Liver (tissue), 9 donors: Measurements from ENCODE around the gene SRGAP1. TPM values are rescaled to one million over a fixed set of nuclear protein-coding genes. Genes with fewer than 3 reads are reported as not detected.

ENCODE experiments used
- DNase-seq: peaks from one replicate; pipeline ENCODE4 v3.0.0-alpha.2; 2017; ENCODE audit warnings: low spot score
- H3K27ac ChIP-seq, 2 donors: one replicate each; pipeline ENCODE4 v1.7.0; 2013; ENCODE audit warnings: inconsistent platforms in 2 of 2, low read length in 2 of 2, control low read depth in 1 of 2, low read depth in 1 of 2, mild to moderate bottlenecking in 1 of 2
- H3K27me3 ChIP-seq, 4 donors: one replicate each; pipeline versions ENCODE4 v1.6.1 to v1.7.0; 2013; ENCODE audit warnings: low read length in 3 of 4, inconsistent platforms in 1 of 4, mild to moderate bottlenecking in 1 of 4, moderate library complexity in 1 of 4; ENCODE audit not compliant: control insufficient read depth in 4 of 4, insufficient read depth in 4 of 4
- H3K36me3 ChIP-seq, 4 donors: one replicate each; pipeline versions ENCODE4 v1.6.1 to v1.7.0; 2013; ENCODE audit warnings: low read length in 3 of 4, mild to moderate bottlenecking in 3 of 4, low read depth in 1 of 4, moderate library complexity in 1 of 4; ENCODE audit not compliant: control insufficient read depth in 4 of 4, insufficient read depth in 3 of 4
- H3K4me1 ChIP-seq, 4 donors: one replicate each; pipeline versions ENCODE4 v1.6.1 to v1.7.0; 2013; ENCODE audit warnings: low read length in 3 of 4, mild to moderate bottlenecking in 3 of 4, moderate library complexity in 1 of 4; ENCODE audit not compliant: control insufficient read depth in 4 of 4, insufficient read depth in 4 of 4
- H3K4me3 ChIP-seq, 3 donors: one replicate each; pipeline versions ENCODE4 v1.6.1 to v1.7.0; 2013; ENCODE audit warnings: low read length in 3 of 3, control low read depth in 1 of 3, low read depth in 1 of 3, mild to moderate bottlenecking in 1 of 3
- H3K9ac ChIP-seq, 2 donors: one replicate each; pipeline ENCODE4 v1.7.0; 2013; ENCODE audit warnings: low read length in 2 of 2, mild to moderate bottlenecking in 2 of 2, moderate library complexity in 2 of 2, control low read depth in 1 of 2, low read depth in 1 of 2
- H3K9me3 ChIP-seq, 4 donors: one replicate each; pipeline versions ENCODE4 v1.6.1 to v1.7.0; 2013; ENCODE audit warnings: low read length in 3 of 4; ENCODE audit not compliant: control insufficient read depth in 4 of 4
- EGR1 ChIP-seq, 2 donors: IDR thresholded peaks; 2 replicates each; pipeline ENCODE4 v1.6.1; 2016 to 2018; ENCODE audit warnings: antibody characterized with exemption in 2 of 2, low read depth in 2 of 2
- FOXA1 ChIP-seq: IDR thresholded peaks from 2 replicates; pipeline ENCODE4 v1.6.1; 2016; ENCODE audit warnings: antibody characterized with exemption
- FOXA2 ChIP-seq: IDR thresholded peaks from 2 replicates; pipeline ENCODE4 v1.6.1; 2016; ENCODE audit warnings: antibody characterized with exemption
- GABPA ChIP-seq, 2 donors: IDR thresholded peaks in 1 of 2; conservative IDR thresholded peaks in 1 of 2; 2 replicates each; pipeline ENCODE4 v1.6.1; 2016; ENCODE audit warnings: antibody characterized with exemption in 2 of 2, mild to moderate bottlenecking in 1 of 2, moderate library complexity in 1 of 2
- HNF4A ChIP-seq, 2 donors: conservative IDR thresholded peaks; 2 replicates each; pipeline ENCODE4 v1.6.1; 2016; ENCODE audit warnings: antibody characterized with exemption in 2 of 2, mild to moderate bottlenecking in 2 of 2
- HNF4G ChIP-seq: IDR thresholded peaks from 2 replicates; pipeline ENCODE4 v1.6.1; 2016; ENCODE audit warnings: antibody characterized with exemption
- JUND ChIP-seq, 2 donors: IDR thresholded peaks; 2 replicates each; pipeline ENCODE4 v1.6.1; 2016; ENCODE audit warnings: antibody characterized with exemption in 2 of 2
- NR2F2 ChIP-seq: IDR thresholded peaks from 2 replicates; pipeline ENCODE4 v1.6.1; 2016; ENCODE audit warnings: antibody characterized with exemption
- RAD21 ChIP-seq, 2 donors: IDR thresholded peaks; 2 replicates each; pipeline ENCODE4 v1.6.1; 2016; ENCODE audit warnings: antibody characterized with exemption in 2 of 2, mild to moderate bottlenecking in 2 of 2
- RXRA ChIP-seq, 2 donors: IDR thresholded peaks; 2 replicates each; pipeline ENCODE4 v1.6.1; 2017 to 2018; ENCODE audit warnings: antibody characterized with exemption in 2 of 2, mild to moderate bottlenecking in 1 of 2
- SP1 ChIP-seq: IDR thresholded peaks from 2 replicates; pipeline ENCODE4 v1.6.1; 2018; ENCODE audit warnings: antibody characterized with exemption, mild to moderate bottlenecking
- TAF1 ChIP-seq: conservative IDR thresholded peaks from 2 replicates; pipeline ENCODE4 v1.6.1; 2016; ENCODE audit warnings: antibody characterized with exemption, mild to moderate bottlenecking
- YY1 ChIP-seq: IDR thresholded peaks from 2 replicates; pipeline ENCODE4 v1.6.1; 2016; ENCODE audit warnings: antibody characterized with exemption, mild to moderate bottlenecking
- WGBS: extraction: QIAGEN DNeasy Blood & Tissue Kit; methylation state at CpG from one replicate; pipeline ENCODE4 v1.1.7; 2013; 5-methylcytosine and 5-hydroxymethylcytosine counted together
- polyA plus RNA-seq, 2 donors: library from polyadenylated mRNA; stranded (reverse) in 1 of 2; unstranded in 1 of 2; fragments of 200-250 nt in 1 of 2; fragments of >200 nt in 1 of 2; fragmentation: Nextera tagmentation in 1 of 2; extraction: Ambion mirVana in 1 of 2; gene quantifications; one replicate each; pipeline versions ENCODE4 v1.2.1 to v1.2.3, GENCODE V29; 2013 to 2015
- total RNA-seq, 2 donors: library from RNA; depleted of rRNA; stranded (reverse); fragments of >200 nt; gene quantifications; one replicate each; pipeline ENCODE4 v1.2.3, GENCODE V29; 2014
- TF ChIP-seq, protein P1 (sequence below): IDR thresholded peaks from 2 replicates; pipeline ENCODE4 v1.6.1; 2016; ENCODE audit warnings: antibody characterized with exemption
- TF ChIP-seq, protein P2 (sequence below): fragments of 150-350 bp; IDR thresholded peaks from 2 replicates; pipeline ENCODE4 v1.5.1; 2017; ENCODE audit warnings: improper control_type of control experiment, low read depth, low read length; ENCODE audit not compliant: missing input control
- TF ChIP-seq, protein P3 (sequence below): IDR thresholded peaks from 2 replicates; pipeline ENCODE4 v1.6.1; 2016; ENCODE audit warnings: antibody characterized with exemption
- TF ChIP-seq, protein P4 (sequence below): IDR thresholded peaks from 2 replicates; pipeline ENCODE4 v1.6.1; 2016; ENCODE audit warnings: antibody characterized with exemption, mild to moderate bottlenecking
- TF ChIP-seq, protein P5 (sequence below): IDR thresholded peaks from 2 replicates; pipeline ENCODE4 v1.6.1; 2016; ENCODE audit warnings: antibody characterized with exemption
- donor health status: healthy.
- donor health status: healthy.
- donor health status: healthy.
- donor health status: healthy.
- donor health status: healthy.

Gene SRGAP1
- total and polyA plus RNA-seq, 4 donors = 0.28 to 1.3 (median 0.85) TPM

DNA sequence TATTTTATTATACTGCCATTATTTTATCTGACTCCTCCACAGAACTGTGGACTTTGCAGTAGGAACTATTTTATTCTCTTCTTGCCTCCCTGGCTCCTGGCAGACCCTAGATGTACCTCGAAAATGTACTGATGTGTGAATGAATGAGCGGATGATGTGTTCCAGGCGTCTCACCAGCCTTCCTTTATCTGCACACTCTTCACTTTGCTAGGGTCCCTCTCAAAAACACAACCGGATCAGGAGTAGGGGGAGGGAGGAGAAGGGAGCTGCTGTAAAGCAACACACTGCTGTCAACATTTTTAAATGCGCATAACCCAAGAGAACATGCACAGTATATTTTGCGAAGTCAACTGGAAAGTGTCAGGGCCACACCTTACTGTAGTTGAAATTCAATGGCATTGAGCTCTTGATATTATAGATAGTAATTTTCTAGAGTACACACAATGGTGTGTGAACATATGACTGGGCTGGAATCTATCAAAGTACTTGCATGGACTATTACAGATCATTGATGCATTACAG is 36.3 kb downstream of the SRGAP1 start:
- no peak for TF ChIP-seq RXRA (IDR thresholded peaks at IDR 0.05)
- TF ChIP-seq, protein P1, sequence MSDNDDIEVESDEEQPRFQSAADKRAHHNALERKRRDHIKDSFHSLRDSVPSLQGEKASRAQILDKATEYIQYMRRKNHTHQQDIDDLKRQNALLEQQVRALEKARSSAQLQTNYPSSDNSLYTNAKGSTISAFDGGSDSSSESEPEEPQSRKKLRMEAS = no peak
- TF ChIP-seq FOXA1 = no peak
- TF ChIP-seq YY1 = no peak
- no peak for TF ChIP-seq EGR1 (IDR thresholded peaks at IDR 0.05; ENCODE audit: low read depth in 2 of 2)
- TF ChIP-seq JUND (IDR thresholded peaks at IDR 0.05) = no peak
- TF ChIP-seq GABPA (IDR thresholded peaks at IDR 0.05 in 1 of 2, conservative IDR thresholded peaks at IDR 0.05 in 1 of 2) = no peak
- no peak for TF ChIP-seq HNF4A (conservative IDR thresholded peaks at IDR 0.05)
- TF ChIP-seq FOXA2 = no peak
- TF ChIP-seq RAD21 (IDR thresholded peaks at IDR 0.05) = no peak
- no peak for TF ChIP-seq NR2F2
- TF ChIP-seq, protein P2, sequence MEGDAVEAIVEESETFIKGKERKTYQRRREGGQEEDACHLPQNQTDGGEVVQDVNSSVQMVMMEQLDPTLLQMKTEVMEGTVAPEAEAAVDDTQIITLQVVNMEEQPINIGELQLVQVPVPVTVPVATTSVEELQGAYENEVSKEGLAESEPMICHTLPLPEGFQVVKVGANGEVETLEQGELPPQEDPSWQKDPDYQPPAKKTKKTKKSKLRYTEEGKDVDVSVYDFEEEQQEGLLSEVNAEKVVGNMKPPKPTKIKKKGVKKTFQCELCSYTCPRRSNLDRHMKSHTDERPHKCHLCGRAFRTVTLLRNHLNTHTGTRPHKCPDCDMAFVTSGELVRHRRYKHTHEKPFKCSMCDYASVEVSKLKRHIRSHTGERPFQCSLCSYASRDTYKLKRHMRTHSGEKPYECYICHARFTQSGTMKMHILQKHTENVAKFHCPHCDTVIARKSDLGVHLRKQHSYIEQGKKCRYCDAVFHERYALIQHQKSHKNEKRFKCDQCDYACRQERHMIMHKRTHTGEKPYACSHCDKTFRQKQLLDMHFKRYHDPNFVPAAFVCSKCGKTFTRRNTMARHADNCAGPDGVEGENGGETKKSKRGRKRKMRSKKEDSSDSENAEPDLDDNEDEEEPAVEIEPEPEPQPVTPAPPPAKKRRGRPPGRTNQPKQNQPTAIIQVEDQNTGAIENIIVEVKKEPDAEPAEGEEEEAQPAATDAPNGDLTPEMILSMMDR = no peak
- no peak for TF ChIP-seq TAF1
- TF ChIP-seq, protein P3, sequence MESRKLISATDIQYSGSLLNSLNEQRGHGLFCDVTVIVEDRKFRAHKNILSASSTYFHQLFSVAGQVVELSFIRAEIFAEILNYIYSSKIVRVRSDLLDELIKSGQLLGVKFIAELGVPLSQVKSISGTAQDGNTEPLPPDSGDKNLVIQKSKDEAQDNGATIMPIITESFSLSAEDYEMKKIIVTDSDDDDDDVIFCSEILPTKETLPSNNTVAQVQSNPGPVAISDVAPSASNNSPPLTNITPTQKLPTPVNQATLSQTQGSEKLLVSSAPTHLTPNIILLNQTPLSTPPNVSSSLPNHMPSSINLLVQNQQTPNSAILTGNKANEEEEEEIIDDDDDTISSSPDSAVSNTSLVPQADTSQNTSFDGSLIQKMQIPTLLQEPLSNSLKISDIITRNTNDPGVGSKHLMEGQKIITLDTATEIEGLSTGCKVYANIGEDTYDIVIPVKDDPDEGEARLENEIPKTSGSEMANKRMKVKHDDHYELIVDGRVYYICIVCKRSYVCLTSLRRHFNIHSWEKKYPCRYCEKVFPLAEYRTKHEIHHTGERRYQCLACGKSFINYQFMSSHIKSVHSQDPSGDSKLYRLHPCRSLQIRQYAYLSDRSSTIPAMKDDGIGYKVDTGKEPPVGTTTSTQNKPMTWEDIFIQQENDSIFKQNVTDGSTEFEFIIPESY = no peak
- no peak for TF ChIP-seq SP1
- TF ChIP-seq, protein P4, sequence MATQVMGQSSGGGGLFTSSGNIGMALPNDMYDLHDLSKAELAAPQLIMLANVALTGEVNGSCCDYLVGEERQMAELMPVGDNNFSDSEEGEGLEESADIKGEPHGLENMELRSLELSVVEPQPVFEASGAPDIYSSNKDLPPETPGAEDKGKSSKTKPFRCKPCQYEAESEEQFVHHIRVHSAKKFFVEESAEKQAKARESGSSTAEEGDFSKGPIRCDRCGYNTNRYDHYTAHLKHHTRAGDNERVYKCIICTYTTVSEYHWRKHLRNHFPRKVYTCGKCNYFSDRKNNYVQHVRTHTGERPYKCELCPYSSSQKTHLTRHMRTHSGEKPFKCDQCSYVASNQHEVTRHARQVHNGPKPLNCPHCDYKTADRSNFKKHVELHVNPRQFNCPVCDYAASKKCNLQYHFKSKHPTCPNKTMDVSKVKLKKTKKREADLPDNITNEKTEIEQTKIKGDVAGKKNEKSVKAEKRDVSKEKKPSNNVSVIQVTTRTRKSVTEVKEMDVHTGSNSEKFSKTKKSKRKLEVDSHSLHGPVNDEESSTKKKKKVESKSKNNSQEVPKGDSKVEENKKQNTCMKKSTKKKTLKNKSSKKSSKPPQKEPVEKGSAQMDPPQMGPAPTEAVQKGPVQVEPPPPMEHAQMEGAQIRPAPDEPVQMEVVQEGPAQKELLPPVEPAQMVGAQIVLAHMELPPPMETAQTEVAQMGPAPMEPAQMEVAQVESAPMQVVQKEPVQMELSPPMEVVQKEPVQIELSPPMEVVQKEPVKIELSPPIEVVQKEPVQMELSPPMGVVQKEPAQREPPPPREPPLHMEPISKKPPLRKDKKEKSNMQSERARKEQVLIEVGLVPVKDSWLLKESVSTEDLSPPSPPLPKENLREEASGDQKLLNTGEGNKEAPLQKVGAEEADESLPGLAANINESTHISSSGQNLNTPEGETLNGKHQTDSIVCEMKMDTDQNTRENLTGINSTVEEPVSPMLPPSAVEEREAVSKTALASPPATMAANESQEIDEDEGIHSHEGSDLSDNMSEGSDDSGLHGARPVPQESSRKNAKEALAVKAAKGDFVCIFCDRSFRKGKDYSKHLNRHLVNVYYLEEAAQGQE = no peak
- TF ChIP-seq HNF4G = no peak
- TF ChIP-seq, protein P5, sequence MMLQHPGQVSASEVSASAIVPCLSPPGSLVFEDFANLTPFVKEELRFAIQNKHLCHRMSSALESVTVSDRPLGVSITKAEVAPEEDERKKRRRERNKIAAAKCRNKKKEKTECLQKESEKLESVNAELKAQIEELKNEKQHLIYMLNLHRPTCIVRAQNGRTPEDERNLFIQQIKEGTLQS = no peak
- WGBS = 89% methylated on average over 6 of the region's 6 CpGs

More for the DNA sequence above, 36.3 kb downstream of the SRGAP1 start:
- Histone ChIP-seq H3K36me3 (no peaks in the 10 kb centered on the region), H3K27ac (no peak overlapping the region), H3K27me3 (no peaks in the 10 kb centered on the region), H3K9me3 (no peaks in the 10 kb centered on the region), H3K4me1 (no peaks in the 10 kb centered on the region), H3K4me3 (no peak overlapping the region), H3K9ac (no peak overlapping the region)
- no peak for DNase-seq
